ENCODE measurements around the gene SNW1.

DNA sequence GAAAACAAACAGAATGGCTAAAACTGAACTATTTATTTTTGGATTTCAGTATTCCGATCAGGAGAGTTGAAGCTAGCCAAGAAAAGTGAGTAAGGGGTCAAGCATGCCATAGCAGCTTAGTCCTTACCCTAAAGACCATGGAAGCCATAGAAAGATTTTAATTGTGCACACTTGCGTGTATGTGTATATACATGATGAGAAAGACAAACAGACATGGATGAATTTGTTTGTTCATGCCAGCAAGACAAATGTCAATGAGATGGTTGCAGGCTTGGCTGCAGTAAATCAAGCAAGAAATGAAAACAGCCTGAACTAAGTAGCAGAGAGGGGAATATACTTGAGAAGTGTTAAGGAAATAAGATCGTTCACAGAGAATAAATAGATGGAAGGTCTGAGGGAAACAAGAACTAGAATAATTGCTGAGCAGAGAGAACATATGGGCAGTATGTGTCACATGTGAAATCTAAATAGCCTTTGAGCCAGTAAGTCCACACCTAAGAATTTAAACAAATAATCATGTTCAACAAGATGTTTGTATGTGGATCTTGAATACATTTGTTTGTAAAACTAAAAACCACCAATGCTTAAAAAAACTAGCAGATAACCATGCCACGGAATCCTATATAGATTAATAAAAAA, 14.8 kb downstream of the SNW1 start:
- TF ChIP-seq, protein P1, sequence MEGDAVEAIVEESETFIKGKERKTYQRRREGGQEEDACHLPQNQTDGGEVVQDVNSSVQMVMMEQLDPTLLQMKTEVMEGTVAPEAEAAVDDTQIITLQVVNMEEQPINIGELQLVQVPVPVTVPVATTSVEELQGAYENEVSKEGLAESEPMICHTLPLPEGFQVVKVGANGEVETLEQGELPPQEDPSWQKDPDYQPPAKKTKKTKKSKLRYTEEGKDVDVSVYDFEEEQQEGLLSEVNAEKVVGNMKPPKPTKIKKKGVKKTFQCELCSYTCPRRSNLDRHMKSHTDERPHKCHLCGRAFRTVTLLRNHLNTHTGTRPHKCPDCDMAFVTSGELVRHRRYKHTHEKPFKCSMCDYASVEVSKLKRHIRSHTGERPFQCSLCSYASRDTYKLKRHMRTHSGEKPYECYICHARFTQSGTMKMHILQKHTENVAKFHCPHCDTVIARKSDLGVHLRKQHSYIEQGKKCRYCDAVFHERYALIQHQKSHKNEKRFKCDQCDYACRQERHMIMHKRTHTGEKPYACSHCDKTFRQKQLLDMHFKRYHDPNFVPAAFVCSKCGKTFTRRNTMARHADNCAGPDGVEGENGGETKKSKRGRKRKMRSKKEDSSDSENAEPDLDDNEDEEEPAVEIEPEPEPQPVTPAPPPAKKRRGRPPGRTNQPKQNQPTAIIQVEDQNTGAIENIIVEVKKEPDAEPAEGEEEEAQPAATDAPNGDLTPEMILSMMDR (IDR thresholded peaks at IDR 0.05; ENCODE audit: poor library complexity, severe bottlenecking): no peak
- TF ChIP-seq REST (IDR thresholded peaks at IDR 0.05; ENCODE audit: borderline replicate concordance) (no peak), TAF1 (IDR thresholded peaks at IDR 0.05; ENCODE audit: low read depth) (no peak), EZH2 (IDR thresholded peaks at IDR 0.05; ENCODE audit: borderline replicate concordance, insufficient read depth, low read length, poor library complexity, severe bottlenecking) (no peak), POLR2AphosphoS5 (IDR thresholded peaks at IDR 0.05) (no peak), MXI1 (conservative IDR thresholded peaks at IDR 0.05; ENCODE audit: poor library complexity, severe bottlenecking) (no peak), RAD21 (conservative IDR thresholded peaks at IDR 0.05) (no peak)

All from neural cell (in vitro differentiated cells).